H1 (cell line): ENCODE results near the gene DCHS1. TPM values are rescaled to one million over a fixed set of nuclear protein-coding genes. Genes with fewer than 3 reads are reported as not detected.

Experiments
- RAD21 ChIP-seq, 2 experiments: IDR thresholded peaks in 1 of 2; conservative IDR thresholded peaks in 1 of 2; 2 replicates each; pipeline ENCODE4 v1.6.1; 2011; ENCODE audit warnings: low read depth in 2 of 2, low read length in 2 of 2, improper control_type of control experiment in 1 of 2, inconsistent platforms in 1 of 2, mild to moderate bottlenecking in 1 of 2, moderate library complexity in 1 of 2
- polyA plus RNA-seq, 7 experiments: library from polyadenylated mRNA; depleted of rRNA in 3 of 7; stranded (reverse) in 5 of 7; unstranded in 2 of 7; fragments of >200 nt in 5 of 7; fragments of 200-250 nt in 2 of 7; gene quantifications; 1 replicate in 5 of 7; 2 replicates in 1 of 7; 4 replicates in 1 of 7; pipeline versions ENCODE4 v1.2.1 to v1.2.3, GENCODE V29; 2011 to 2013; ENCODE audit warnings: missing spikeins in 2 of 7, mixed read lengths in 2 of 7
- total RNA-seq: library from RNA; stranded (reverse); fragmentation: NEBNext Ultra II Directional; extraction: Animal tissue kit (Norgen Biotek cat#: 25700); gene quantifications from 2 replicates; pipeline ENCODE4 v1.2.1, GENCODE V29; 2021

DCHS1 gene
- total and polyA plus RNA-seq, 2 of the 8 experiments (the other 6 are each of a cell fraction or from before 2014, with no cell fraction given), result 8.2 to 10.5 TPM

GRCh38 chr11:6602096-6602940 lies 53.3 kb downstream of the DCHS1 start (continued):
- no peak for TF ChIP-seq RAD21 (IDR thresholded peaks at IDR 0.05 in 1 of 2, conservative IDR thresholded peaks at IDR 0.05 in 1 of 2; ENCODE audit: low read depth in 2 of 2, low read length in 2 of 2)
